Medulla oblongata (tissue), 1 donor: ENCODE measurements around the gene SPATA31A3.
"Not testable (repeated sequence)": the region's sequence is repeated elsewhere in the genome, so short reads cannot be mapped to it uniquely, and the experiment has no call there.

Experiments
- DNase-seq: peaks from one replicate; pipeline ENCODE4 v3.0.0-alpha.2; 2015; ENCODE audit errors: extremely low spot score

The SPATA31A3 gene

GRCh38 chr9:66992450-66992849 lies at the start of gene SPATA31A3:
TSS of gene SPATA31A3 (minus strand) at chr9:66992550. CDS start at chr9:66992521, 29 bp downstream.
- DNase-seq, result not testable (repeated sequence)

- not testable (repeated sequence) for DNase-seq
These were observed 39.8 kb downstream of the SPATA31A3 start for GRCh38 chr9:66952576-66952975.

- DNase-seq, result not testable (repeated sequence)
These were observed 49.8 kb downstream of the SPATA31A3 start for GRCh38 chr9:66942400-66943155.

DNA sequence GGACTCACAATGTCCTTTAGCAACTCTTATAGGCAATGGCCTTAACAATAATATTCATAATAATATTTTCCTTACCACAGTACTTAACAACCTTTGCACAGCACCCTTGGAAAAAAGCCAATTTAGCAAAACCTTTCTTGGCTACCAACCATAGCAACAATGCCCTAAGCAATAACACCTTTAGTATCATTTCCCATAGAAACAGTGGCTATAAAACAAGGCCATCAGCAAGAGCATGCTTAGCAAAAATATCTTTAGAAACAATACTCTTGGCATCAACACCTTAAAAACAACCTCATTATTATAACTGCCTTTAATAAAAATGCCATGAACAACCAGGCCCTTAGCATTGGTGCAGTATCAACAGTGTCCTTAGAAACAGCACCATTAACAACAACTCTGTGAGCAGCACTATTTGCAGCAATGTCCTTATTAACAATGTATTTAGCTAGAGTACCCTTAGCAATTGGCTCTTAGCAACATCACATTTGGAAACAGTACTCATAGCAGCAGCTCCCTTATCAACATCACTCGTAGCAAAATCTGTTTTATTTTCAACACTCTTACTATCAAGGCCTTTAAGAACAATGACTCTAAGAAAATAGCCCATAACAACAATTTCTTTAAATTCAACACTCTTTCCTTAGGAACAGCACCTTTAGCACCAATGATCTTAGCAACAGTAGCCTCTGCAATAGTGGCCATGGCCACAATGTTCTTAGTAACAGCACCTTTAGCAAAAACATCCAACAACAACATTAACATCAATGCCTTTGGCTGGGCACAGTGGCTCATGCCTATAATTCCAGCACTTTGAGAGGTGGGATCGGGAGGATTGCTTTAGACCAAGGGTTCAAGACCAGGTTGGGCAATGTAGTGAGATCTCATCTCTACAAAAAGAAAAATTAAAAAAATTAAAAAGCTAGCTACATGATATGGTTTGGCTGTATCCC lies 52.2 kb downstream of the SPATA31A3 start:
- not testable (repeated sequence) for DNase-seq

DNA sequence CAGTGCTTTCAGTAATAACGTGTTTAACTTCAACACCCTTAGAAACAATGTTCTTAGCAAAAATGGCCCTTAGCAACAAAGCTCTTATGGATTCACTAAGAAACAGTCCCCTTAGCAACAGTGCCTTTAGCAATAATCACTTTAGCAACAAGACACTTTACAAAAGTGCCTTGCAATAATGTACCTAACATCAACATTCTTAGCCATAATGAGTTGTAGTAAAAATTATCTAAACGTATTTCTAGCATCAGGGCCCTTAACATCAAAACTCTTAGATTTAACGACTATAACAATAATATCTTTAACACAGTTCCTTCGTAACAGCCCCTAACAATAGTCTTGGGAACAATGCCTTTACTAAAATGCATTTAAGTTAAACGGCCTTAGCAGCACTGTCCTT lies 54.0 kb downstream of the SPATA31A3 start:
- not testable (repeated sequence) for DNase-seq

DNA sequence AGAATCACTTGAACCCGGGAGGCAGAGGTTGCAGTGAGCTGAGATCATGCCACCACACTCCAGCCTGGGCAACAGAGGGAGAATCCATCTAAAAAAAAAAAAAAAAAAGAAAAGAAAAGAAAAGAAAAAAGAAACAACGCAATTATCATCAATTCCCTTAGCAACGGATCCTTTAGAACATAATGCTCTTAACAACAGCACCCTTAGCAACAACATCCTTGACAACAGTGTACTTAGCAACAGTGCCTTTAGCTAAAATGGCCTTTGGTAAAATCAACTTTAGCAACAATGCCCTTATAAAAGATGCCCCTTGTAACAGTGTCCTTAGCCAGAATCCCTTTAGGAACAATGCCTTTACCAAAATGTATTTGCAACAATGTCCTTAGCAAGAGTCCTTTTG lies 54.7 kb downstream of the SPATA31A3 start:
- DNase-seq, result not testable (repeated sequence)
